HG03354 (cell line): Measurements from ENCODE around the gene ABCA2.

Source experiments
- ATAC-seq: cut with Tn5 transposase; IDR thresholded peaks from one replicate; pipeline ENCODE4 v1.9.1; 2021; ENCODE audit warnings: mild to moderate bottlenecking; ENCODE audit not compliant: unreplicated experiment, poor library complexity, severe bottlenecking

ABCA2 gene

GRCh38 chr9:136984464-136985026, 43.5 kb downstream of the ABCA2 start:
- ATAC-seq = no peak

GRCh38 chr9:136983656-136984314, 44.3 kb downstream of the ABCA2 start:
- ATAC-seq = no peak

GRCh38 chr9:136983167-136983566, 44.9 kb downstream of the ABCA2 start:
- no peak for ATAC-seq

GRCh38 chr9:136982232-136983051, 45.6 kb downstream of the ABCA2 start, which contains the start of gene LCNL1:
LCNL1 (plus strand) TSS chr9:136982993; CDS start chr9:136983587, 594 bp downstream.
- no peak for ATAC-seq

- no peak for ATAC-seq
These were observed 46.3 kb downstream of the ABCA2 start for GRCh38 chr9:136981588-136982231.

GRCh38 chr9:136980669-136981478, 47.2 kb downstream of the ABCA2 start:
- ATAC-seq = no peak

GRCh38 chr9:136979769-136980587, 48.1 kb downstream of the ABCA2 start:
- ATAC-seq = no peak

GRCh38 chr9:136978865-136979544, 49.0 kb downstream of the ABCA2 start:
- ATAC-seq = no peak

- ATAC-seq = no peak
These were observed 49.8 kb downstream of the ABCA2 start for GRCh38 chr9:136978073-136978864.

GRCh38 chr9:136977649-136978072, 50.4 kb downstream of the ABCA2 start:
- no peak for ATAC-seq

- ATAC-seq = no peak
These were observed 50.8 kb downstream of the ABCA2 start, which contains the start of gene PTGDS for GRCh38 chr9:136977223-136977622. PTGDS (plus strand) TSS chr9:136977504; CDS start chr9:136977579, 75 bp downstream.

GRCh38 chr9:136975644-136976043, 52.4 kb downstream of the ABCA2 start:
- ATAC-seq = no peak

GRCh38 chr9:136974817-136975535, 53.1 kb downstream of the ABCA2 start:
- no peak for ATAC-seq

GRCh38 chr9:136973618-136974617, 54.1 kb downstream of the ABCA2 start:
- ATAC-seq = no peak

GRCh38 chr9:136972743-136973142, 55.3 kb downstream of the ABCA2 start:
- ATAC-seq = no peak
